BE2C (cell line): ENCODE measurements around the gene STKLD1.

ENCODE experiments used
- DNase-seq: peaks from one replicate; pipeline ENCODE4 v3.0.0-alpha.2; 2020
- H3K27me3 ChIP-seq: fragments of 250-450 bp; sonication (Bioruptor Pico); 2 replicates; pipeline ENCODE4 v1.5.1; 2020; ENCODE audit warnings: mild to moderate bottlenecking
- H3K36me3 ChIP-seq: fragments of 250-450 bp; sonication (Bioruptor Pico); 2 replicates; pipeline ENCODE4 v1.5.1; 2020; ENCODE audit warnings: mild to moderate bottlenecking
- H3K4me1 ChIP-seq: fragments of 250-450 bp; sonication (Bioruptor Pico); 2 replicates; pipeline ENCODE4 v1.5.1; 2020
- H3K4me3 ChIP-seq: 2 replicates; pipeline ENCODE4 v1.5.1; 2011; ENCODE audit warnings: low read depth, low read length
- H3K9me3 ChIP-seq: fragments of 250-450 bp; sonication (Bioruptor Pico); 2 replicates; pipeline ENCODE4 v1.5.1; 2020
- CTCF ChIP-seq: IDR thresholded peaks from 2 replicates; pipeline ENCODE4 v1.5.1; 2012; ENCODE audit warnings: mild to moderate bottlenecking, low read depth, low read length

The STKLD1 gene

GRCh38 chr9:133335924-133336811 lies 40.0 kb upstream of the STKLD1 start, which contains the start of gene SURF6:
SURF6 (minus strand) TSS chr9:133336188; CDS start chr9:133336132, 56 bp downstream.
- no peaks in the 10 kb centered on the region for H3K9me3 ChIP-seq
- H3K4me1 ChIP-seq, result no peaks in the 10 kb centered on the region
- TF ChIP-seq CTCF, result no peak
- peaks cover 55% of the 10 kb centered on the region for H3K36me3 ChIP-seq
- peak; percentile 94 for DNase-seq
- H3K4me3 ChIP-seq, result peak within 1 kb of the TSS; percentile 97
- no peaks in the 10 kb centered on the region for H3K27me3 ChIP-seq

DNA sequence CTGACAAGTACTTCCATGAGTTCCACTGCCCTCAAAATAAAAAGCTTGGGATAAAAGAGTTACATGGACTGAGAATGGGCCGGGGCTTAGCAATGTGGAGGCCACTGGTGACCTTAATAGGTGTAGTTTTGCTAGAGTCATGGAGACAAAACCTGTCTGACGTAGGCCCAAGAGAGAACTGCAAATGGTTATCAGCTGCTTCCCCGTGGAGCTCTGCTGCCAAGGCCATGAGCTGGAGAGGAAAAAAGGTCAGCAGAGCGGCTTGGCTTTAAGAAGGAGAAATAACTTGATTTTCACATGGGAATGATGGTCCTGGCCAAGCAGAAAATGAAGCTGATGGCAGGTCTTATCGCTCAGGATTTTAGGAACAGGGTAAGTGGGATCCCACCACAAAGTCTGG lies 36.5 kb upstream of the STKLD1 start:
- no peaks in the 10 kb centered on the region for H3K4me1 ChIP-seq
- TF ChIP-seq CTCF, result no peak
- no peaks in the 10 kb centered on the region for H3K9me3 ChIP-seq
- no peak overlapping the region for H3K4me3 ChIP-seq
- H3K36me3 ChIP-seq, result peaks cover 55% of the 10 kb centered on the region
- DNase-seq, result no peak
- no peaks in the 10 kb centered on the region for H3K27me3 ChIP-seq

DNA sequence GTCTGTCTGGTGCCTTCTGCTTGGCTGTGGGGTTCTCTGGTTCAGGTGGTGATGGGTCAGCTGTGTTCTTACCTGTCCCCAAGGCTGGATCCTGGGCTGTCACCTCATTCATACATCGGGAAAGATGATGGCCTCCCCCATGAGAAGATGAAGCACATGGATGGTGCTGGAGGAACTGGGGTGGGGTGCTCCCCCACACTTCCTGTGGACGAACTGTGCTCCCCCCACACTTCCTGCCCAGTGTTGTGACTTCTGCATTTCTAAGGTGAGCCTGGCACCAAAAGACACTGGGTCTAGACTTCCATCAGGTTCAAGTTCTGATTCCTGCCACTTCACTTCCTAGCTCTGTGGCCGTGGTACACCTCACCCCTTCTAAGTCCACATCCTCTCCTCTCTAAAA lies 35.9 kb upstream of the STKLD1 start:
- H3K36me3 ChIP-seq, result peaks cover 58% of the 10 kb centered on the region

DNA sequence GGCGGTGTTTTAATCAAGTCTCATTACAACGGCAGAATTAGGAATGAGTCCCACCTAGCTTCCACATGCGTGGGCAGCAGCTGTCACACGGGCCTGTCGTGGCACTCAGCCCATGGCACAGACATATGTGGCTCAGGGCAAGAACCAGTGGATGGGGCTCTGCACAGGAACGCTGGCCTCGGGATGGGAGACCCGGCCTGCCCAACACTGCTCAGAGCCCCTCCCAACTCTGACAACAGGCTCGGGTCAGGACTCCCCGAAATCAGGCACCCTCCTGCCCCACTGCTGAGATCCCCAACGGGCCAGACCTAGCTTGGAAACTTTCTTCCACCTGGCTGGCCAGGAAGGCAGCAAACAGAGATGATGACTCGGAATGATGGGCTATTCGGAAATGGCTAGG lies 35.2 kb upstream of the STKLD1 start:
- no peak for TF ChIP-seq CTCF
- Histone ChIP-seq H3K36me3 (peaks cover 64% of the 10 kb centered on the region), H3K4me1 (no peaks in the 10 kb centered on the region), H3K27me3 (no peaks in the 10 kb centered on the region), H3K9me3 (no peaks in the 10 kb centered on the region), H3K4me3 (no peak overlapping the region)
- no peak for DNase-seq

More for the DNA sequence above, 35.9 kb upstream of the STKLD1 start:
- no peak overlapping the region for H3K4me3 ChIP-seq
- no peaks in the 10 kb centered on the region for H3K4me1 ChIP-seq
- no peaks in the 10 kb centered on the region for H3K27me3 ChIP-seq
- DNase-seq, result no peak
- no peaks in the 10 kb centered on the region for H3K9me3 ChIP-seq
- TF ChIP-seq CTCF, result no peak

- Histone ChIP-seq H3K27me3 (no peaks in the 10 kb centered on the region), H3K4me1 (no peaks in the 10 kb centered on the region; the same call in 1 of the 2 replicates), H3K36me3 (peaks cover 67% of the 10 kb centered on the region), H3K9me3 (no peaks in the 10 kb centered on the region), H3K4me3 (no peak overlapping the region)
- DNase-seq, result no peak
- TF ChIP-seq CTCF, result no peak
These were observed 34.6 kb upstream of the STKLD1 start for GRCh38 chr9:133341369-133342068.

- Histone ChIP-seq H3K4me3 (no peak overlapping the region), H3K4me1 (no peaks in the 10 kb centered on the region; the same call in 1 of the 2 replicates), H3K36me3 (peaks cover 67% of the 10 kb centered on the region), H3K27me3 (no peaks in the 10 kb centered on the region), H3K9me3 (no peaks in the 10 kb centered on the region)
- TF ChIP-seq CTCF, result peak; percentile 46
- DNase-seq, result no peak
These were observed 34.1 kb upstream of the STKLD1 start for GRCh38 chr9:133342069-133342406.
